ENCODE data around the gene FMNL2.

DNA sequence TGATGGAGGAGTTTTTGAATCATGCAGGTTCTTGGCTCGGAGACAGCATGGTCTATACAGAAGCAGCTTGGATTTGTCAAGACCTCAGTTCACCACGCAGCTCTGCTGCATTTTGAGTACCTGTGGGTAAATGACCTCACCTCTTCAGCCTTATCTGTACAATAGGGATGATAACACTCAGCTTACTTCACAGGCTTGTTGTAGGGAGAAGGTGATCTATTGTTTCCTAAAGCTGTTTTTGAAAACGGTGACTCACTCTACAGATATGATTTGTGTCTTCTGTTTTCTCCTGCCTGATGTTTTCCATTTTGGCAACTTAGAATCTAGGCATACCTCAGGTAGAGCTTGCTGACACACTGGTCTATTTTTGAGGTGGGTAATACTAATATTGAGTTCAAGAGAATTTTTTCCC lies 80.3 kb downstream of the FMNL2 start:
- TF ChIP-seq BACH2 (CRISPR knock-in tag; IDR thresholded peaks at IDR 0.05; ENCODE audit: borderline replicate concordance) (no peak), ARNTL (CRISPR knock-in tag; IDR thresholded peaks at IDR 0.05; ENCODE audit: borderline replicate concordance, low read depth) (no peak), PPARA (CRISPR knock-in tag; IDR thresholded peaks at IDR 0.05; ENCODE audit: borderline replicate concordance) (no peak), SNAI2 (CRISPR knock-in tag; IDR thresholded peaks at IDR 0.05) (no peak)
